ENCODE measurements around the gene CRB3. TPM values are rescaled to one million over a fixed set of nuclear protein-coding genes. Genes with fewer than 3 reads are reported as not detected.

The CRB3 gene
- total RNA-seq, 1 donor = not detected

GRCh38 chr19:6467384-6467783 lies 3.3 kb downstream of the CRB3 start:
- H3K27ac ChIP-seq (ENCODE audit: low read depth, low read length) = no peak overlapping the region
- TF ChIP-seq CTCF (IDR thresholded peaks at IDR 0.05; ENCODE audit: extremely low read depth, low read depth, low read length) = no peak
- DNase-seq (ENCODE audit: insufficient read length, low spot score, missing footprints) = peak; percentile 53
- no peak overlapping the region for H3K4me2 ChIP-seq (ENCODE audit: insufficient read depth, low read length)
- H3K4me3 ChIP-seq (ENCODE audit: insufficient read depth, low read length) = no peak overlapping the region
- H3K36me3 ChIP-seq (ENCODE audit: insufficient read depth, low read length) = no peaks in the 10 kb centered on the region
- no peaks in the 10 kb centered on the region for H3K9me3 ChIP-seq (ENCODE audit: low read depth, low read length)
- no peaks in the 10 kb centered on the region for H4K20me1 ChIP-seq (ENCODE audit: insufficient read depth, low read length)
- H3K79me2 ChIP-seq (ENCODE audit: insufficient read depth, low read length) = no peaks in the 10 kb centered on the region
- no peaks in the 10 kb centered on the region for H3K4me1 ChIP-seq (ENCODE audit: insufficient read depth, low read length)
- H3K27me3 ChIP-seq (ENCODE audit: insufficient read depth, low read length) = peaks cover 16% of the 10 kb centered on the region
- H2AFZ ChIP-seq (ENCODE audit: low read length) = no peak overlapping the region

DNA sequence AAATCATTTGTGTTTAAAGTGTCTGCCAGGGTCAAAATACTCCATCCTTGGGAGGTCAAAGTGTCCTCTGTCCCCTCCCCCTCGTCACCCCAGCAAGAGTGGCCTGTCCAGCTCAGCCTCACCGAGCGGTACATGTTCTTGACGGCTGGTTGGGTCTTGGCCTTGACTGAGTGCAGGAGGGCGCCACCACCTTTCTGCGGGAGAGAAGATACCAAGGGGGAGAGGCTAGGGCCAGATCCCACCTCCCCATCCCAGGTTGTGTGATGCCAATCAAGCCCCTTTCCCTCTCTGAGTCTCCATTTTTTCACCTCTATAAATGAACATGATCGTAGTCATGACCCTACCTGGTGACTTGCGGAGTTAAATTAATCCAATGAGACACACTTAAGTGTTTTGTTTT lies 6.1 kb downstream of the CRB3 start:
- H3K9me3 ChIP-seq (ENCODE audit: low read depth, low read length) = no peaks in the 10 kb centered on the region
- no peak overlapping the region for H3K4me2 ChIP-seq (ENCODE audit: insufficient read depth, low read length)
- no peak overlapping the region for H3K4me3 ChIP-seq (ENCODE audit: insufficient read depth, low read length)
- H3K79me2 ChIP-seq (ENCODE audit: insufficient read depth, low read length) = no peaks in the 10 kb centered on the region
- H3K4me1 ChIP-seq (ENCODE audit: insufficient read depth, low read length) = no peaks in the 10 kb centered on the region
- H2AFZ ChIP-seq (ENCODE audit: low read length) = no peak overlapping the region
- no peaks in the 10 kb centered on the region for H4K20me1 ChIP-seq (ENCODE audit: insufficient read depth, low read length)
- peak; percentile 61 for DNase-seq (ENCODE audit: insufficient read length, low spot score, missing footprints)
- H3K27ac ChIP-seq (ENCODE audit: low read depth, low read length) = no peak overlapping the region
- peaks cover 12% of the 10 kb centered on the region for H3K27me3 ChIP-seq (ENCODE audit: insufficient read depth, low read length)
- no peaks in the 10 kb centered on the region for H3K36me3 ChIP-seq (ENCODE audit: insufficient read depth, low read length)
- TF ChIP-seq CTCF (IDR thresholded peaks at IDR 0.05; ENCODE audit: extremely low read depth, low read depth, low read length) = no peak

DNA sequence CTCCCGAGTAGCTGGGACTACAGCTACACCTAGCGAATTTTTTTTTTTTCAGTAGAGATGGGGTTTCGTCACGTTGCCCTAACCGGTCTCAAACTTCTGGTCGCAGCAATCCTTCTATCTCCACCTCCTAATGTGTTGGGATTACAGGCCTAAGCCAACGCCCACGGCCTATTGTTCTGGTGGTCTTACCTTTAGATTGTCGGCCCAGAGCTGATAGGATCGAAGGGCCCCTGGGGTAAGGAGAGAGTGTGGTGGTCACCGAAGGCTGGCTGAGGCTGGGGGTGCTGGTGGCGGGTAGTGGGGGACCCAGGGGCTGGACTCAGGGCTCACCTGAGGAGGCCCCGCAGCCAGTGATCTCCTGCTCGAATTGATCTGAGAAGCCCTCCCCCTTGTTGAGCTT lies 7.0 kb downstream of the CRB3 start:
- Histone ChIP-seq H3K9me3 (ENCODE audit: low read depth, low read length) (no peaks in the 10 kb centered on the region), H3K79me2 (ENCODE audit: insufficient read depth, low read length) (no peaks in the 10 kb centered on the region), H3K27ac (ENCODE audit: low read depth, low read length) (no peak overlapping the region), H3K4me3 (ENCODE audit: insufficient read depth, low read length) (no peak overlapping the region), H3K4me1 (ENCODE audit: insufficient read depth, low read length) (no peaks in the 10 kb centered on the region), H3K27me3 (ENCODE audit: insufficient read depth, low read length) (peaks cover 13% of the 10 kb centered on the region), H2AFZ (ENCODE audit: low read length) (no peak overlapping the region), H4K20me1 (ENCODE audit: insufficient read depth, low read length) (no peaks in the 10 kb centered on the region), H3K36me3 (ENCODE audit: insufficient read depth, low read length) (no peaks in the 10 kb centered on the region), H3K4me2 (ENCODE audit: insufficient read depth, low read length) (no peak overlapping the region)
- peak; percentile 34 for DNase-seq (ENCODE audit: insufficient read length, low spot score, missing footprints)
- TF ChIP-seq CTCF (IDR thresholded peaks at IDR 0.05; ENCODE audit: extremely low read depth, low read depth, low read length) = no peak

DNA sequence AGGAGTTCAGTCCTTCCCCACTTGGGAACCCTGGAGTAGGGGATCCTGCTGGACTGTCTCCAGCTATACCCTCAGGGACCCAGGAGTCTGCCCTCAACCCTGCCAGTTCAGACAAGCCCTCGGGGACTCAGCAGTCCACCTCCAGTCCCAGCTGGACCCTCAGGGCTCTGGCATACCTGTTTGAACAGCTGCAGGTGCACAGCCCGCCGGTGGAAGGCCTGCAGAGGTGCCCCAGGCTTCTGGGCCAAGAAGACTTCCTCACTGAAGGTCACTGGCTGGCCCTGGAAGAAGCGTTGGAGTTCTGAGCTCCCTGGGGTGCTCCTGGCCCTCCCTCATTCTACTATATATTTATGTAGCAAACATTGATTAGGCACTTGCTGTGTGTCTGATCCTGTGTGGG lies 8.6 kb downstream of the CRB3 start:
- peak; percentile 26 for DNase-seq (ENCODE audit: insufficient read length, low spot score, missing footprints)
- Histone ChIP-seq H3K9me3 (ENCODE audit: low read depth, low read length) (no peaks in the 10 kb centered on the region), H2AFZ (ENCODE audit: low read length) (no peak overlapping the region), H3K4me3 (ENCODE audit: insufficient read depth, low read length) (no peak overlapping the region), H3K27me3 (ENCODE audit: insufficient read depth, low read length) (peaks cover 9% of the 10 kb centered on the region), H3K79me2 (ENCODE audit: insufficient read depth, low read length) (no peaks in the 10 kb centered on the region), H3K36me3 (ENCODE audit: insufficient read depth, low read length) (no peaks in the 10 kb centered on the region), H3K4me2 (ENCODE audit: insufficient read depth, low read length) (no peak overlapping the region), H3K27ac (ENCODE audit: low read depth, low read length) (no peak overlapping the region), H4K20me1 (ENCODE audit: insufficient read depth, low read length) (no peaks in the 10 kb centered on the region), H3K4me1 (ENCODE audit: insufficient read depth, low read length) (no peaks in the 10 kb centered on the region)
- no peak for TF ChIP-seq CTCF (IDR thresholded peaks at IDR 0.05; ENCODE audit: extremely low read depth, low read depth, low read length)
